SU-DHL-6 (cell line): Measurements from ENCODE around the gene VAPB.

Experiments used
- EZH2phosphoT487 ChIP-seq: fragments of 200-600 bp; sonication (generic), shearing (Covaris generic); conservative IDR thresholded peaks from 2 replicates; pipeline ENCODE4 v1.6.1; 2018; ENCODE audit warnings: mild to moderate bottlenecking, antibody characterized with exemption, low read length, moderate library complexity, mixed read lengths
- TF ChIP-seq, protein P1 (sequence below): fragments of 200-600 bp; sonication (generic); IDR thresholded peaks from one replicate; pipeline ENCODE4 v1.5.1; 2017; ENCODE audit warnings: antibody characterized with exemption, mild to moderate bottlenecking, low read length, moderate library complexity; ENCODE audit not compliant: insufficient read depth, poor library complexity, severe bottlenecking

DNA sequence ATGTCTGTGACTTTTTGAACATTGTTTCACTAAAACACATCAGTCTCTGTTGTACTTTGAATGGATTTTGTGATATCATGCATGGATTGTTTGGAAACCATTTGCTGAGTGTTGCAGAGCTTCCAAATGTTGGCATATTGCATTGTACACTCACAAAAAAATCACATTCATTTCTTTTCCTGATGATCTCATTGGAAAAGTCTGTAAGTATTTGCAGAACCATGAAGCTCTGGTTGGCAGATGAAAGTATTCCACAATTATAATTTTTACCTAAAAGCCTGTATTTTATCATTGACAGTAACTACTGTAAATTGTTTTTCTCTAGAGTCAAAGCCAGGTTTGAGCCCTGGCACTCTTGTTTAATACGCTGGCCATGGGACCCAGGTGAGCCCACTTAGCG, 42.1 kb downstream of the VAPB start:
- TF ChIP-seq, protein P1, sequence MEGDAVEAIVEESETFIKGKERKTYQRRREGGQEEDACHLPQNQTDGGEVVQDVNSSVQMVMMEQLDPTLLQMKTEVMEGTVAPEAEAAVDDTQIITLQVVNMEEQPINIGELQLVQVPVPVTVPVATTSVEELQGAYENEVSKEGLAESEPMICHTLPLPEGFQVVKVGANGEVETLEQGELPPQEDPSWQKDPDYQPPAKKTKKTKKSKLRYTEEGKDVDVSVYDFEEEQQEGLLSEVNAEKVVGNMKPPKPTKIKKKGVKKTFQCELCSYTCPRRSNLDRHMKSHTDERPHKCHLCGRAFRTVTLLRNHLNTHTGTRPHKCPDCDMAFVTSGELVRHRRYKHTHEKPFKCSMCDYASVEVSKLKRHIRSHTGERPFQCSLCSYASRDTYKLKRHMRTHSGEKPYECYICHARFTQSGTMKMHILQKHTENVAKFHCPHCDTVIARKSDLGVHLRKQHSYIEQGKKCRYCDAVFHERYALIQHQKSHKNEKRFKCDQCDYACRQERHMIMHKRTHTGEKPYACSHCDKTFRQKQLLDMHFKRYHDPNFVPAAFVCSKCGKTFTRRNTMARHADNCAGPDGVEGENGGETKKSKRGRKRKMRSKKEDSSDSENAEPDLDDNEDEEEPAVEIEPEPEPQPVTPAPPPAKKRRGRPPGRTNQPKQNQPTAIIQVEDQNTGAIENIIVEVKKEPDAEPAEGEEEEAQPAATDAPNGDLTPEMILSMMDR: no peak
- TF ChIP-seq EZH2phosphoT487: no peak
